Raji (cell line): ENCODE results near the gene SLC25A11.

ENCODE experiments used
- POLR2A ChIP-seq: IDR thresholded peaks from 2 replicates; pipeline ENCODE4 v1.6.1; 2011; ENCODE audit warnings: low read depth, low read length, control low read depth; ENCODE audit not compliant: insufficient read depth

SLC25A11 gene

DNA sequence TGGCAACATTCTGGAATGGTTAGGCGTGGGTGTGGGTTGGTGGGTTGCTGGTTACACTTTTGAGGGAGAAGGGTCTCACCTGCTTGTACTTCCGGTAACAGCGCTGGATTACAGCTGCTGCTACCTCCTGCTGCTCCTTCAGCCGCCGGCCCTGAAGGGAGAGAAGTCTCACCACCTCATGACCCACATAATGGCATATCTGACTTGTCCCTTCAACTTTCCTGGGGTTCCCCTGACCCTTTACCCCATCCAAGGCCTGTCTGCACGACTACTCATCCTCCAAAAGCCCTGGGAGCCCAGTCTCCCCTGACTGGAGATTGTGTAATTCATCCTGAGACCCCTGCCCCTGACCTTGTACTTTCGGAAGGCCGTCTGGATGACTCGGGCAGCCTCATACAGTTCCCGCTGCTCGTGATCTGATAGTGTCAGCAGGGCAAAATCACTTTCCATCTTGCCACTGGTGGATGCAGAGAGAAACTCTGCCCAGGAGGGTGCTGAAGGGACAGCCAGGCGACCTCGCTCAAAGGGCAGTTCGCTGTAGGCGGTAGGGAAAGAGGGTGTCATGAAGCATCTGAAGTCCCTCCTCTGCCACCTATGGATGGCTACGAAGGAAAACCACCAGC is 29.8 kb upstream of the SLC25A11 start:
- TF ChIP-seq POLR2A: no peak

DNA sequence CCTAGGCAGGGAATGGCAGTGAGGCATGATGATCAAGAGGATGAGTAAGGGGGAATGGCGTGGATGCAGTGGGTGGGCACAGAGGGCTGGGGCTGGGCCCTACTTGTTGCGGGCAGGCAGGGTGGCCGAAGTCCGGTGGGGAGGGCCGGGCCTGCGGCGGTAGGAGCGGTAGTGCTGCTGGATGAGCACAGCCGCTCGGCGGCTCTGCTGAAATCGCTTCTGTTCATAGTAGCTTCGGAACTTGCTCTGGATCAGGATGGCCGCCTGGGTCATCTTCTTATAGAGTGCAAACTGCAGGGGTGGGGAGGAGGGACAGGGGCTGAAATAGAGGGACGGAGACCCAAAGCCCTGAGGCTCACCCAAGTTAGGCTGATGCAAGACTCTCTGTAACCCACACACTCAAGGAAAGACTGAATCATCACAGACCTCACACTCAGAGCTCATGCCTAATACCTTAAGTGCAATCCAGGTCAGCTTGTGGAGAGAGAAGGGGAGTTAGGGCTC is 29.3 kb upstream of the SLC25A11 start:
- TF ChIP-seq POLR2A: no peak

DNA sequence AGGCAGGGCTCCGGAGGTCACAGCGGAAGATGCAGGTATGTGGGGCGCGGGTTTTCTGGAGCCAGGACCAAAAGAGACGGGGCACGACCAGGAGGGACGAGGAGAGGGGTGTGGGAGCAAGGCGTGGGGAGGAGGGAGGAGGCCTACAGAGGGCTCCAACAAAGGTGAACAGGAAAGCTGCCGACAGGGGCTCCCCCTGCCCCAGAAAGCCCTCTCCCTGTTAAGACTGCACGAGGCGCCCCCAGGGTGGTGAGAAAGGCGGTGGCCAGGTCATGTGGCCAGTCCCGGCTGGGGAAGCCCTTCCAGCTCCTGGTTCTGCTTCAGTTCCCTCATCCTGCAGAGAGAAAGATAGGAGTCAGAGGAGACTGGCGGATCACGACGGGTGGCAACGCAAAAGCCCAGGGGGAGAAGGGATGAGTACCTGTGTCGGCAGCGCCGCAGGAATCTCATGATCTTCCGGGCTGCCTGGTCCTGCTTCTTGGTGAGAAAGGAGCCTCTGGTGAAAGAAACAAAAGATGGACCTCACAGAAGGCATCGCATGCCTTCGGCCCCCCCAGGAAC is 28.7 kb upstream of the SLC25A11 start:
- TF ChIP-seq POLR2A: no peak

GRCh38 chr17:4967539-4968485 is 28.0 kb upstream of the SLC25A11 start, which contains the start of gene SPAG7:
SPAG7 (minus strand) TSS chr17:4967817; CDS start chr17:4967804, 13 bp downstream.
- peak; percentile 65 for TF ChIP-seq POLR2A

DNA sequence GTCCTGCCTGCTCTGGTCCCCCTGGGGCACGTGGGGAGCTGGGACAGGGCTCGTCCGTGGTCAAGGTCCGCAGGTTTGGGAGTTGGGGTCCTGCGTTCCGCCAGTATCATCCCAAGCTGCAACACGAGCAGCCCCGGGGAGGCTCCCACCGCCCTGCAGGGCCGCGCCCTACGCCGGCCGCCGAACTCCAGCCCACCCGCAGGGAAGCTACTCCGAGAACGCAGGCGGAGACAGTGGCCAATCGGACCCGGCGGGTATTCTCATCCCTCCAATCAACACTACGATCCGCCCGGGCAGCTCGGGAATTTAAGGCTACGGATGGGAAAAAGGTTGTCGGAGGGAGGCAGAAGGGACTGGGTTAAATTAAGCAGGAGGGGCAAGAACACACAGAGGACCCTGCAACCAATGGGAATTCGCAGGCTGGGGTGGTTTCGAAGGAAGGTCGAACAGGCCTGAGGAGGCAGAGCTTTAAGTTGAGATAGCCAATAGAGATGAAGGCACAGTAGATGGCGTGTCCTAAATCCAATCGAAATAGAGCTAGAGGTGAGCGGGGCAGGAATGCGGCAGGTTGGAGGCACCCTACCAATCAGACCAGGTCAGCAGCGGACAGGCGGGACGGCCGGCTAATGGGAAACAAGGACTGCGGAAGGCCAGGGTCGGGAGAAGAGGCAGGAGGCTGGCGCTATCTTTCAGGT is 27.1 kb upstream of the SLC25A11 start:
- peak; percentile 19; the same call in 1 of the 2 replicates for TF ChIP-seq POLR2A

- no peak for TF ChIP-seq POLR2A
These were observed 25.6 kb upstream of the SLC25A11 start for GRCh38 chr17:4965311-4965986.

GRCh38 chr17:4960279-4960922 is 20.6 kb upstream of the SLC25A11 start:
- TF ChIP-seq POLR2A: no peak

DNA sequence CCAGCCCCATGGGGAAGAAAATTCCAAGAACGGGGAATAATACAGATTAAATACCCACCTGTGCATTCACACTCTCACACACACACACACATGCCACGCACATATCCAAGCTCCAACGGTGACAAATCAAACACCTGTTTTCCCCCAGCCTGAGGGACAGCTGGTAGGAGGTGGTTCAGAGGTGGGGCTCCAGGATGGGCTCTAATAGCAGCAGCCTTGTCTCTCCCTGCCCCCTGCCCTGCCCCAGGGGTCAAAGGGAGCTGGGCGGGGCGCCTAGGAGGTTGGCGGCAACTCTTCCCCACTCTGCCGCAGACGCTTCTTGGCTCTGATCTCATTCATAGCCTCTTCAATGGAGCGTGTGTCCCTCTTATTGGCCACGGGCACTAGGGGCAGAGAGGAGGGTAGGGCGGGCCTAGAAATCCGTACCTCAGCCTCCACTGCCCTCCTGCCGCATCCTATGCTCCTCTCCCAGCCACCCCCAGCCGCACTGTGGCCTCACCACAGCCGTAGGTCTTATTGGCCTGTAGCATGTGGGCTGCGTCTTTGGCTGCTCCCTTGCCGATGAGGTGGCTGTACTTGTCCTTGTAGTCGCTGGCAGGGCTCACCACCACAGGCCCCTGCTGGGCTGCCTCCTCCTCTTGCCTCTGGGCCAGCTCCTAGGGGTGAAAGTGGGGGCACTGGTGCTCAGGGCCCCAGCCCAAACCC is 19.6 kb upstream of the SLC25A11 start:
- TF ChIP-seq POLR2A: no peak

GRCh38 chr17:4958102-4958501 is 18.3 kb upstream of the SLC25A11 start:
- TF ChIP-seq POLR2A: no peak

GRCh38 chr17:4956493-4957061 is 16.7 kb upstream of the SLC25A11 start:
- TF ChIP-seq POLR2A: no peak

- no peak for TF ChIP-seq POLR2A
These were observed 15.2 kb upstream of the SLC25A11 start for GRCh38 chr17:4955091-4955490.

DNA sequence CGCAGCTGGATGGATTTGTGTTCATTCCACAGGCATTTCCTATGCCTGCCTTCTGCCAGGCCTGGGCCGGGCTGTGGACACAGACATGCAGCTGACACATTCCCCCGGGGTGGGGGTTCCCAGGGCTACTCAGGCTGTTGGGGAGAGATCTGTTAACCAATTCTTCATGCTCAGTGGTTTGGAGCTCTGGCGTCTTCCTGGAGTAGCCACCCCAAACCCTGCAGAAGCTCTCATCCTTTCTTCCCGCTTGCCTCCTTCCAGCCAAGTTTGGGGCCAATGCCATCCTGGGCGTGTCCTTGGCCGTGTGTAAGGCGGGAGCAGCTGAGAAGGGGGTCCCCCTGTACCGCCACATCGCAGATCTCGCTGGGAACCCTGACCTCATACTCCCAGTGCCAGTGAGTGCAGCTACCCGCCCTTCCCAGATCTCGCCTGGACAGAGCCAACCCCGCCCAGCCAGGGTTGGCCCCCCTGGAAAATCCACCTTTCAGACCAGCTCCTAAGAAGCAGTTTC is 13.7 kb upstream of the SLC25A11 start:
- no peak for TF ChIP-seq POLR2A

GRCh38 chr17:4951486-4951885 is 11.6 kb upstream of the SLC25A11 start:
- TF ChIP-seq POLR2A: no peak
